Stomach (tissue), 4 donors: ENCODE data around the gene TENM4.

Source experiments
- EP300 ChIP-seq: sonication (generic); formaldehyde crosslinking; IDR thresholded peaks from one replicate; pipeline ENCODE4 v1.6.1; 2017; ENCODE audit warnings: antibody characterized with exemption
- POLR2A ChIP-seq, 4 donors: fragments of 450-650 bp; IDR thresholded peaks; one replicate each; pipeline ENCODE4 v1.6.1; 2016; ENCODE audit warnings: antibody characterized with exemption in 4 of 4, control low read depth in 2 of 4, mild to moderate bottlenecking in 1 of 4, moderate library complexity in 1 of 4

DNA sequence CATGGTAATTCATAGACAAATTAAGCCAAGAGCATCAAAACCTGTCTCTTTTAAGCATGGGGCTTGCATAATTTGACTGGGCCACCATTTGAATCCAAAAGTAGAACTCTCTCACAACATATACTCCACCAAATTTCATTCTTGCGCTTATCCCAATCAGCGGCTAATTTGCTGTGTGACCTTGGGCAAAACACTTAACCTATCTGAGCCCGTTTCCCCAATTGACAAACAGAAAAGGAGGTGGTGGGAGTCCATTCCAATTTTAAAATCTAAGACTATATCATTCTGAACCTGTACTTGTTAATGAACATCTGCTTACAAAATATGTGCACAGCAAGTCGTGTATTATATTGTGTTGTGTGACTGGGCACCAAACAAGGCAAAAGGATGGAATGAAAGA lies 528.1 kb downstream of the TENM4 start:
- TF ChIP-seq EP300 (no peak), POLR2A (IDR thresholded peaks at IDR 0.05) (no peak)
